Activated CD4-positive, alpha-beta T cell treated with anti-CD3 and anti-CD28 coated beads, Interleukin-2, Interleukin-4, amounts not matched to agents 100 ng/mL and 50 ng/mL, durations not matched to agents 16 hours and 8 hours (primary cell): ENCODE results near the gene RGS7.
"Not testable (repeated sequence)": the region's sequence is repeated elsewhere in the genome, so short reads cannot be mapped to it uniquely, and the experiment has no call there.

ENCODE experiments used
- DNase-seq: peaks from one replicate; pipeline ENCODE4 v3.0.0-alpha.2; 2020; ENCODE audit warnings: low spot score

RGS7 gene

DNA sequence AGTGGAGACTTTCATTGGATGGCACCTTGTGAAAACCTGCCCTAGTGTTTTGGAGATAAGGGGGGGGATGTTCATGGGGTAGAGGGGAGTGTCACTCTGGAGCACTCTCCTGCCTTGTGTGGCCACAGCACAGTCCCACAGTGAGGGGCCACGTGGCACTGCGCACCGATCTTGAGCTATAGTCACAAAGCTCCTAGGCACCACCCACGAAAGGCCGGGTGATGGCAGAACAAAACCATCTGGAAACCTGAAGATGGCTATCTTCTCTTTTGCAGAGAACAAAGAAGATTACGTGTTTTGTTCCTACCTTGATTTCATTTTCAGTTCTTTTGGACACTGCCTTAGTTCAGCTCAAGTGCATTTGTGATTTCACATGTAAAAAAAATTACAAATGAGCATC lies 220.6 kb downstream of the RGS7 start:
- no peak for DNase-seq

DNA sequence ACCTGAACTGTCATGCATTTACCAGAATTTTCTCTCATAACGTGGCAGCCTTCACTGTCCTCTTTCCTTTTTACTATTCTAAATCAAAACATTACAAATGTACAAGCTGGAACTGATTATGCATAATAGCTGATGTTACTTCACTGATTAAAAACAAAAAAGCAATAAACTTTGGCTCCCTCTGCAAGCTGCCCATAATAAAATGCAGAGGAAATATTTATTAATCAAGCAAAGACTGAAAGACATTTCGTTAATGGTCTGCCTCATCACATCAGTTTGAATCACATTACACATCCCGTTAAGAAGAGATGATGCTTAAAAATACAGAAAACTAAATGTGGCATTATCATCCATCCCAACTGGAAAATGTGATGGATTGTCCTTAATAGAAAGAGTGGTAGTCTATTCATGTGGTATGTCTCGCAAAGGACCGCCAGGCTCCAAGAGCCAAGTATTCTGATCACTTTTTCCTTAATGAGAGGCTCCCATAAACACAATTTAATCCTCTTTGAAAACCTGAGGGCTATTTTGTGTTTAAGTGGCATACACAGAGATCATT lies 225.3 kb downstream of the RGS7 start:
- DNase-seq, result no peak

- no peak for DNase-seq
Observed at GRCh38 chr1:241130881-241131280, 226.1 kb downstream of the RGS7 start.

DNA sequence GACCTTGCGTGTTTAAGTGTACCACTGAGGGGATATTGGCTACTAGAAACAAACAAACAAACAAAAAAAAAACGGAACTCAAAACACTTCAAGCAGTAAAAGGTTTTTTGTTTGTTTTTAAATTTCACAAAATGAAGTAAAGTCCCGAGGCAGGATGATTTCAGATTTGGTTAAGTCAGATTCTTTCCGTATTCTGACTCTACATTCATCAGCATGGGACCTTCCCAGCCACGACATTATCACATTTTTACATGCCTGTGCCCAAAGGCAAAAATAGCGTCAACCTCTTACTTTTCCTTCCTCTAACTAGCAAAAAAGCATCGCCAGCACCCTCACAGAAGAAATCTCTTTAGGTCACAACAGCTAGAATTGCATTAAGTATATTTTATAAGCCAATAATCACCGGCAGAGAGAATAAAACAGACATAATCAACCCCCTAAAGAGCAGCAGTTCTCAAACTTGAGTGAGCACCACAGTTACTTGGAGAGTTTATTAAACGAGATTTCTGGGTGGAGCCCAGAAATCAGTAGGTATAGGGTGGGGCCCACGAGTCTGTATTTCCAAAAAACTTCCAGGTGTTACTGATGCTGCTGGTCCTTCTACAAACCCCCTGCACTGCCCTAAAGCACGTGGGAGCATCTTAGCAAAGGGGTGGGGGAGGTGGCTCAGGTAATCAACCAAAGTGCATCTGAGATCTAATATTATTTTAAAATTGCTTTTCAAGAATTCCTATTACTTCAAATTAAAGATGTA lies 227.6 kb downstream of the RGS7 start:
- no peak for DNase-seq

DNA sequence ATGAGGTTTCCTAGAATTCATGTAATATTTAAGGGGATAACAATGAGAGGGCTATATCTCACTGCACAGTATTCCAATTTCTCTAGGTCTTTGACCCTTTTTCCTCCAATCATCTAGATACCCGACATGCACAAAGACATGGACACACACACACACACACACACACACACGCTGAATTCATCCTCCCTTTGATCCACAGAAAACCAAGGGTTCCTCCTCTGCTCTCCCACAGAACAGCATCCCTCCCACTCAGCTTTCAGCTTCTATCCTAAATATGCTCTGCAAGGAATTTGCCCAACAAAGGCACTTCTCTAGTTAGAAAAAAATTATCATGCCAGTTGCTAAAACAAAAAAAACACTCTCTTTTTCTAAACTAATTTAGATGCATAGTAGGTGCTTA lies 231.7 kb downstream of the RGS7 start:
- DNase-seq, result no peak

DNA sequence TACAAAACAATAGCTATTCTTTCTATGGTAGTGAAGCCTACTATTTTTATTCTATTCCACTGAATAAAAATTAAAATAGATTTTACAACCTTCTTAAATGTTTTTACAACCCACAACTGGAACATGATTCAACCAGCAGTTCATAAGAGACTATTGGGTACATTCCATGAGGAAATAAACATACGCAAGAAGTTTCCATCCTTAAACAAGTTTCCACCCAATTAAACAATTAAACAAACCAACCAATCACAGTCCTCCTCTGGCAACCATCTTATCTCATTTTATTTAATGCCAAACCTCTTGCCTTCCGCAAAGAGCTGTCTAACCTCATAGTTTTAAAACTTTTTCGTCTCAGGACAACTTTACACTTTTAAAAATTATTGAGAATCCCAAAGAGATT lies 239.0 kb downstream of the RGS7 start:
- DNase-seq, result no peak

DNA sequence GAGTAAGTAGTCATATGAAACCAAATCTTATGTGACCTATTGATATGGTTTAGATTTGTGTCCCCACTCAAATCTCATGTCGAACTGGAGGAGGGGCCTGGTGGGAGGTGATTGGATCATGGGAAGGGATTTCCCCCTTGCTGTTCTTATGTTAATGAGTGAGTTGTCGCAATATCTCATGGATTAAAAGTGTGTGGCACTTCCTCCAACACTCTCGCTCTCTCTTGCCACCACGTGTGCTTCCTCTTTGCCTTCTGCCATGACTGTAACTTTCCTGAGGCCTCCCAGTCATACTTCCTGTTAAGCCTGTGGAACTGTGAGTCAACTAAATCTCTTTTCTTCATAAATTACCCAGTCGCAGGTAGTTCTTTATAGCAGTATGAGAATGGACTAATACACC lies 241.2 kb downstream of the RGS7 start:
- DNase-seq, result no peak

GRCh38 chr1:241114699-241115233 lies 242.2 kb downstream of the RGS7 start:
- DNase-seq, result no peak

DNA sequence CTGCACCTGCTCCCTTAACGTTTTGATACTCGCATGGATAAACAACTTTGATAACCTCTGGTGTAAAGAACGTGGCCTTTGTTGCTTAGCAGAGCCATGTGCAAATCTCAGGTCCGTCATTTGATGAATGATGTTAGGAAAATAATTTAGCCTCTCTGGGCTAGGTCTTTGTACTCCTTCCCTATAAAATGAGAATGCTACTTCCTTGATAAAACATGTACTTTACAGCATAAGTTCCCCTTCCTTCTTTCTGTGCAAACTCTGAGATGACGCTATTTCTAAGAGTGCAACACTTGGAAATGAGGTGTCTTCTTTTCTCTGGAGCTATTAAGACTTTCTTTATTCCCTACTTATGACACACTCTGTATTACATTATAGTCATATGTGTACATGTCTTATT lies 243.4 kb downstream of the RGS7 start:
- no peak for DNase-seq

GRCh38 chr1:241109039-241109438 lies 248.0 kb downstream of the RGS7 start:
- no peak for DNase-seq

DNA sequence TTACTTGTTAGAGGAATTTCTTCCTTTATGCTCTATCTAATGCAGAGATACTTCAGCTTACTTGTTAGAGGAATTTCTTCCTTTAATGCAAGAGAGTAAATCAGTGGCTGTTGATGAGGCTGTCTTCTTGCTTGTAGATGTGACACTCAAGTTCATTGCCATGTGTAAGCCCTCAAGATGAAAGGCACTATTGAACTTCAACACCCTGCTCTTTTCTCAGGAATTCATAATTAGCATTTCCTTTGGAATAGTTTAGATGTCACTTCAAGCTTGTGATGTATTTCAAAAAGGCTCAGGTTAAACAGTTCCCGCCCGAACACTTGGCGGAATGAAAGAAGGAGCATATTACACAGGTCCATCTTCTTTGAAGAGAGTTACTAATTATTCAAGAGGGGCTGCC lies 251.9 kb downstream of the RGS7 start:
- DNase-seq, result no peak

- DNase-seq, result no peak
Observed at GRCh38 chr1:241102664-241103063, 254.3 kb downstream of the RGS7 start.

DNA sequence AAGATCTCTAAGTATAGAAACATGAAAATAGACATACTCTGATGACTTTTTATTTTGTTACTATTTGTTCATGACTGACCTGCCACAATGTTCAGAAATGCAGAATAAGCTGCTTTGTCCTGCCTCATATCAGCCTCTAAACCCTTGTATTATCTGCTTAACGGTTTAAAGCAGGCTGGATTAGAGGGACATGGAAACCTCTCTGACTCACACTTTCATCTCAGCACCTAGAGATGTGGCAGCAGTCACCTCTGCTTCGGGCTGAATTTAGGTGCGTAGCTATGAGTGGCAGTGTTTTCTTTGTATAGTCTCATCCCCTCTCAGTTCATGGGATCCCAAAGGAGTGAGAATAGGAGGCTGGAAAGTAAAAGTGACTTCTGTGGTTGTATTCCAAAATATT lies 255.4 kb downstream of the RGS7 start:
- no peak for DNase-seq

- DNase-seq, result no peak
Observed at GRCh38 chr1:241097479-241097878, 259.5 kb downstream of the RGS7 start.

DNA sequence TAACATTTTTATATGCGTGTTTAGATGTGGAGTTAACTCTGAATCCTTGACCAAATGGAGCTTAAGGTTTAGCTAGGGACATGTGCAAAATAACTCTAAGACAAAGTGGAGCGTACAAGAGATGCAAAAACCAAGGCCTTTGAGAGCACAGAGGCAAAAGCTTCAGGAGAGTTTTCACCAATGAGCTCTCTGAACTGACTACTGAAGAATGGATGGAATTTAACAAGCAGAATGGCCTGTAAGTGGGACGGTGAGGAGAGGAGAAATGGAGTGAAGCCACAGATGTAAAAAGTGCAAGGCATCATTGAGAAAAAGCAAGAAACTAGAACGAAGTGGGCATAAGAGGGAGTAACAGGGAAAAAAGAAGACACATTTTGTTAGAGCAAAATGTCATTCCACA lies 260.0 kb downstream of the RGS7 start:
- DNase-seq, result no peak

GRCh38 chr1:241095847-241096246 lies 261.2 kb downstream of the RGS7 start:
- no peak for DNase-seq

DNA sequence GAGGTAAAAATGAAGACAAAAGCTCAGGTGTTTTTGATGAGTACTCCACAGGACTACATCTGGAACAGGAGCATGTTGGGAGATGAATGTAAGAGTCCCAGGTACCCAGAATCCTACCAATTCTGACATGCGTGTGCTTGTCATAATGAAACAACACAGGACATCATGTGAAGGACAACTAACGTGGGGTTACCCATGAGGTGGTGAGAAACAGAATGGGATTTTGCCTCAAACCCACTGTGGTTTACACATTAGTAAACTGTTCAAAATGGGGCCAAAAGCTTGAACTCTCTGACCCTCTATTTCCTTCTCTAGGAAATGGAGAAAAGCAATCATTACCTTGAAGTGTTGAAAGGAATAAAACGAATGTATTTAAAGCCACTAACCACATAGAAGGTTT lies 266.2 kb downstream of the RGS7 start:
- DNase-seq, result no peak

DNA sequence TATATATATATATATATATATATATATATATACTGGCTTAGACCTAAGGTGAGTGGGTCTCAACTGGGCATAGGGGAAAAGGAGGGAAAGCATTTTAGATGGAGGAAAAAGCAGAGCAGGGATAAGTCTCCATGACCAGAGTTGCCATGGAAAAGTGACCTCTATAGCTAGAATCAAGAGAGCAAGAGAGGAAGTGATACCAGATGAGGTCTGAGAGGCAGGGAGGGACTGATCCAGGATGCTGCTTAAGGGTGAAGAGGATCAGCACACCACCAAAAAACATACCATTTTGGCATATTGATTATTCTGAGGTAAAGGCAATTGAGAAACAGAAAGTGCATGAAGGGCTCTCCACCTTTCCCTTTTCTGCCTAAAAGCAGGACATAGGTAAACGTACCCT lies 267.9 kb downstream of the RGS7 start:
- DNase-seq, result not testable (repeated sequence)

- not testable (repeated sequence) for DNase-seq
Observed at GRCh38 chr1:241088075-241088474, 268.9 kb downstream of the RGS7 start.

DNA sequence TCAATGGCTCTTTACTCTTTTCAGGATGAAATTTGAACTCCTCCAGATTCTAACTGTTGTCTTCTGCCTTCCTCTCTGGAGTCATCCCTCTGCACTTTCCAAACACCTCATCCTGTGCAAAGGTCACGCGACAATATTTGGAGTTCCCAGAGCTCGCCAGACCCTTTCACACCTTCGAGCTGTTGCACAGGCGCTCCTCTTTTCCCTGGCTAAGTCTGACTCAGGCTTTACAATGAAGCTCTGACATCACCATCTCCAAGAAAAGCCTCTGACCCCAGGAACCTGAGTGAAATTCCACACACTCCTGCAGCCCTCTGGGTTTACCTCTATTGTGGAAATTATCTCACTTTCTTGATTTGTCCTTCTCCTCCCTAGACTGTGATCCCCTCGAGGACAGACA lies 270.3 kb downstream of the RGS7 start:
- DNase-seq, result no peak

DNA sequence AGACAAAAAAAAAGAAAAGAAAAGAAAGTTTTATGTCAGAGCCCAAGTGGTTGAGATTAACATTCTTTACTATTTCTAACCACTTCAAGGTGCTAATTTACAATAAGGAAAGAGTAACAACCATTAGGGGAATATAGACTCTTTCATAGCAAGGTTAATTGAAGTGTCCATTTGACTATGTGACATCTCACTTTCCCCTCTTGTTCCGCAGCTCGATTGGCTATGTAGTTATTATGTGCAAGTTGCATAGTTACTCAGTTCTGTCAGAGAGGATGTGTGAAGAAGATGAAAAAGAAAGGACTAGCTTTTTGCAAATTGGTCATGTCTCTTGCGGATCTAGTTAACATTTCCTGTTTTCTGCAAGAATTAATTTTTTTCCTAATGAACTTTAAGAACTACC lies 273.7 kb downstream of the RGS7 start:
- no peak for DNase-seq

DNA sequence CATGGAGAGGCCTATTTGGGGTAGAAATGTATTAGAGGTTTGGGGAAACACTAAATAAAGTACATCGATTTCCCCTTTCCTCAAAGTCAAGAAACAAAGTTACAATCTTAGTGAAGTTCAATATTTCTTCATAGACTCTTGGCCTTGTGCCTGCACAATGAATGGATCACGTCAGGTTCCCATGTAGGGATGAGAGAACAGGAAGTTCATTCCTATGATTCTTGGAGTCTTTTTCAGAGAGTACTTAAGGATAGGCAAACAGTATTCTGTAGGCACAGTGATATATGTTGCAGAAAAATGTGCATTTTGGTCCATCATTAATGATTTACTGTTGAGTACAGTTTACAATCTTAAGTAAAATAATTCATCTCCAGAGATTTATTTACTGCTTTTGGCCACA lies 275.5 kb downstream of the RGS7 start:
- no peak for DNase-seq

- DNase-seq, result no peak
Observed at GRCh38 chr1:241079459-241079858, 277.5 kb downstream of the RGS7 start.

DNA sequence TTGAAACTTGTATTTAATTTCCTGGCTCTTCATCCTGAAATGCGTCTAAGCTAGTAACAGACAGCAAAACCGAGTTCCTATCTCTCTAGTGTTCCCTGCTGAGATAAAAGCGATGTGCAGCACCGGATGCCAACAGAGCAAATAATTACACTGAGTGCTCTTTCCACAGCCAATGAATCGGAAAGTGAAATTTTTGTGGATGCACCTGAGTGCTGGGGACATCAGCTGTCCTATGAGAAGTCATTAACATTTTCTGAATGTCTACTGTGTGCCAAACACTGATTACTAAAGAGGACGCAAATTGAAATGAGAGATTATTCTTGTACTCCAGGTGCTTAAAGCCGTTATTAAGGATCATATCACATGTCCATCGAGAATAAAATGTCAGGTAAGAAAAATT lies 278.0 kb downstream of the RGS7 start:
- no peak for DNase-seq
